Measurements from ENCODE around the gene SMYD4. TPM values are rescaled to one million over a fixed set of nuclear protein-coding genes. Genes with fewer than 3 reads are reported as not detected.

SMYD4 gene
- total RNA-seq, 2 experiments from 2014 or later = 22.2 to 22.7 TPM

DNA sequence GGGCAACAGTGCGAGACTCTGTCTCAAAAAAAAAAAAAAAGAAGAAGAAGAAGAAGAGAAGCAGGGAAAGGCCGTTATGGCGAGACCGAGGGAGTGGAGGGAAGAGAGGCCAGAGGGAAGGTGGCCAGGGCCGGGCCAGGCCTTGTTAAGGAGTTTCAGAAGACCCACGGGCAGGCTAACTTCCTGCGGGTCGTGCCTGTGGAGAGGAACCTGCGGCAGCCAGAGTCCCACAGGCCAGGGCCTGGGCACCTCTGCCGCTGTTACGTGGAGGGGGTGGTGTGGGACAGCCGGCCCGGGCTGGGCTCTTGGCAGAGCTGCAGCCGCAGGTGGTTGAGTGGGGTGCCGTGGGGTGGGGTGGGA is 99.8 kb downstream of the SMYD4 start:
- ATAC-seq (no peak), DNase-seq (no peak)
- Mint-ChIP-seq H3K4me3 (no peak overlapping the region), H3K9me3 (no peaks in the 10 kb centered on the region), H3K4me1 (ENCODE audit: low read depth) (peaks cover 24% of the 10 kb centered on the region), H3K27me3 (no peaks in the 10 kb centered on the region), H3K36me3 (ENCODE audit: low read depth) (peaks cover 6% of the 10 kb centered on the region), H3K27ac (no peak overlapping the region)
- POLR2A ChIA-PET = no interaction called here
- CTCF ChIA-PET = no interaction called here
- TF ChIP-seq, protein P1, sequence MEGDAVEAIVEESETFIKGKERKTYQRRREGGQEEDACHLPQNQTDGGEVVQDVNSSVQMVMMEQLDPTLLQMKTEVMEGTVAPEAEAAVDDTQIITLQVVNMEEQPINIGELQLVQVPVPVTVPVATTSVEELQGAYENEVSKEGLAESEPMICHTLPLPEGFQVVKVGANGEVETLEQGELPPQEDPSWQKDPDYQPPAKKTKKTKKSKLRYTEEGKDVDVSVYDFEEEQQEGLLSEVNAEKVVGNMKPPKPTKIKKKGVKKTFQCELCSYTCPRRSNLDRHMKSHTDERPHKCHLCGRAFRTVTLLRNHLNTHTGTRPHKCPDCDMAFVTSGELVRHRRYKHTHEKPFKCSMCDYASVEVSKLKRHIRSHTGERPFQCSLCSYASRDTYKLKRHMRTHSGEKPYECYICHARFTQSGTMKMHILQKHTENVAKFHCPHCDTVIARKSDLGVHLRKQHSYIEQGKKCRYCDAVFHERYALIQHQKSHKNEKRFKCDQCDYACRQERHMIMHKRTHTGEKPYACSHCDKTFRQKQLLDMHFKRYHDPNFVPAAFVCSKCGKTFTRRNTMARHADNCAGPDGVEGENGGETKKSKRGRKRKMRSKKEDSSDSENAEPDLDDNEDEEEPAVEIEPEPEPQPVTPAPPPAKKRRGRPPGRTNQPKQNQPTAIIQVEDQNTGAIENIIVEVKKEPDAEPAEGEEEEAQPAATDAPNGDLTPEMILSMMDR (IDR thresholded peaks at IDR 0.05) = no peak
- intact Hi-C loops (cut with micrococcal nuclease) = loop anchor here (10.0 kb wide), 1 partner anchor 45 kb away; no protein-coding TSS in a partner anchor

Other genes starting within 250 kb of the SMYD4 start
- gene SLC43A2, start 201.1 kb downstream of the SMYD4 start, total RNA-seq = 1 to 10 TPM; 5.6 to 5.7 TPM
- 1 to 10 TPM; 3.2 to 4.1 TPM for gene SCARF1, start 184.2 kb downstream of the SMYD4 start, total RNA-seq
- 1 to 10 TPM; 5.3 to 6.1 TPM for gene RILP, start 180.0 kb downstream of the SMYD4 start, total RNA-seq
- gene PRPF8, start 145.0 kb downstream of the SMYD4 start, total RNA-seq = 100 to 1,000 TPM; 370 to 428 TPM
- under 1 TPM; 0.07 to 0.09 TPM for gene TLCD2, start 119.5 kb downstream of the SMYD4 start, total RNA-seq
- gene WDR81, start 105.2 kb downstream of the SMYD4 start, total RNA-seq = 1 to 10 TPM; 7.0 to 8.0 TPM
- under 1 TPM; 0.11 to 0.18 TPM for gene SERPINF2, start 87.0 kb downstream of the SMYD4 start, total RNA-seq
- 1 to 10 TPM; 6.8 to 6.9 TPM for gene SERPINF1, start 67.8 kb downstream of the SMYD4 start, total RNA-seq
- gene RPA1, start 103 bp upstream of the SMYD4 start, total RNA-seq = 100 to 1,000 TPM; 189 to 197 TPM
- under 1 TPM; 0.27 to 0.49 TPM for gene RTN4RL1, start 195.4 kb upstream of the SMYD4 start, total RNA-seq
- gene DPH1, start 200.3 kb upstream of the SMYD4 start, total RNA-seq = 10 to 100 TPM; 27.8 to 32.5 TPM
- 10 to 100 TPM; 28.0 to 28.5 TPM for gene OVCA2, start 212.1 kb upstream of the SMYD4 start, total RNA-seq
- 10 to 100 TPM; 35.1 TPM for gene HIC1, start 225.2 kb upstream of the SMYD4 start, total RNA-seq

Measured in activated CD8-positive, alpha-beta T cell treated with anti-CD3 and anti-CD28 coated beads for 36 hours (primary cell).